Panc1 (cell line): ENCODE measurements around the gene CDK2AP2. TPM values are rescaled to one million over a fixed set of nuclear protein-coding genes. Genes with fewer than 3 reads are reported as not detected.

ENCODE experiments used
- ATAC-seq: fragments of 200-7000 bp; cut with Tn5 transposase; 2 replicates; pipeline ENCODE4 v1.9.1; 2020; ENCODE audit warnings: mild to moderate bottlenecking, moderate library complexity
- BruUV-seq: library from RNA; stranded (reverse); fragments of 400-500 nt; replicated peaks from 2 replicates; lab custom pipeline; 2021; lab: Mats Ljungman, UMichigan
- CTCF ChIA-PET: fragments of 300-600 bp; sonication (Branson Sonifier 250); formaldehyde crosslinking; loops from one replicate; lab custom pipeline; 2022; ENCODE audit warnings: antibody characterized with exemption; lab: Charles Lee
- POLR2A ChIA-PET: fragments of 300-600 bp; sonication (Branson Sonifier 250); formaldehyde crosslinking; loops from one replicate; lab custom pipeline; 2022; ENCODE audit warnings: antibody characterized with exemption; lab: Charles Lee
- DNase-seq: peaks from one replicate; pipeline ENCODE4 v3.0.0-alpha.2; 2010; ENCODE audit warnings: low read depth, low spot score
- H3K27ac ChIP-seq: 2 replicates; pipeline ENCODE4 v1.5.1; 2011; ENCODE audit warnings: mild to moderate bottlenecking, low read length, inconsistent platforms
- H3K27me3 ChIP-seq: fragments of 200-500 bp; sonication (Bioruptor generic); 2 replicates; pipeline ENCODE4 v1.6.0; 2014; ENCODE audit warnings: low read length, inconsistent platforms; ENCODE audit not compliant: control insufficient read depth, insufficient read depth
- H3K36me3 ChIP-seq: fragments of 200-500 bp; sonication (Bioruptor generic); 2 replicates; pipeline ENCODE4 v1.5.1; 2014; ENCODE audit warnings: inconsistent platforms, mild to moderate bottlenecking, low read length, moderate library complexity; ENCODE audit not compliant: control insufficient read depth, insufficient read depth
- H3K4me1 ChIP-seq: 2 replicates; pipeline ENCODE4 v1.5.1; 2011; ENCODE audit warnings: inconsistent platforms, mild to moderate bottlenecking, low read length, moderate library complexity; ENCODE audit not compliant: control insufficient read depth, insufficient read depth
- H3K4me3 ChIP-seq, 2 experiments: 2 replicates each; pipeline ENCODE4 v1.5.1; 2011 to 2012; ENCODE audit warnings: low read depth in 2 of 2, low read length in 2 of 2, mild to moderate bottlenecking in 2 of 2, inconsistent platforms in 1 of 2, moderate library complexity in 1 of 2
- H3K9me3 ChIP-seq: fragments of 200-500 bp; sonication (Bioruptor generic); 2 replicates; pipeline ENCODE4 v1.5.1; 2014; ENCODE audit warnings: low read depth, mild to moderate bottlenecking, inconsistent platforms, low read length, moderate library complexity; ENCODE audit not compliant: control insufficient read depth, insufficient read depth
- CTCF ChIP-seq: fragments of 450-650 bp; IDR thresholded peaks from 2 replicates; pipeline ENCODE4 v1.5.1; 2017; ENCODE audit warnings: mild to moderate bottlenecking
- POLR2AphosphoS5 ChIP-seq: IDR thresholded peaks from 2 replicates; pipeline ENCODE4 v1.6.1; 2012; ENCODE audit warnings: mild to moderate bottlenecking, low read depth, low read length, moderate library complexity
- SIN3A ChIP-seq: IDR thresholded peaks from 2 replicates; pipeline ENCODE4 v1.6.1; 2012; ENCODE audit warnings: low read depth, mild to moderate bottlenecking, low read length, moderate library complexity, borderline replicate concordance; ENCODE audit not compliant: insufficient read depth
- TCF7L2 ChIP-seq: IDR thresholded peaks from 2 replicates; pipeline ENCODE4 v1.6.1; 2011; ENCODE audit warnings: mild to moderate bottlenecking, low read depth, low read length, inconsistent platforms
- in situ Hi-C: cut with HindIII; loops from 2 replicates; pipeline ENCODE4 v1.10.0; 2016; ENCODE audit warnings: low sequenced_read_pairs, low pct_unique_long_range_greater_than_20kb
- intact Hi-C: fragments of 100-400 bp; cut with micrococcal nuclease; formaldehyde crosslinking; loops from one replicate; pipeline ENCODE4 v1.10.0; 2022; ENCODE audit not compliant: unreplicated experiment
- microRNA-seq: library from miRNA; unstranded; fragments of <30 nt; microRNA quantifications from one replicate; pipeline ENCODE4 v1.1.0, GENCODE V29; 2020; ENCODE audit not compliant: unreplicated experiment
- total RNA-seq: library from RNA; stranded (reverse); gene quantifications from one replicate; pipeline ENCODE4 v1.2.1, GENCODE V29; 2021; ENCODE audit not compliant: unreplicated experiment
- TF ChIP-seq, protein P1 (sequence below), 2 experiments: IDR thresholded peaks; 2 replicates each; pipeline ENCODE4 v1.6.1; 2011 to 2012; ENCODE audit warnings: low read depth in 2 of 2, control low read depth in 1 of 2, low read length in 1 of 2, mild to moderate bottlenecking in 1 of 2, moderate library complexity in 1 of 2; ENCODE audit not compliant: insufficient read depth in 1 of 2

Gene CDK2AP2
- total RNA-seq, 1 experiment from 2014 or later: 76.1 TPM

DNA sequence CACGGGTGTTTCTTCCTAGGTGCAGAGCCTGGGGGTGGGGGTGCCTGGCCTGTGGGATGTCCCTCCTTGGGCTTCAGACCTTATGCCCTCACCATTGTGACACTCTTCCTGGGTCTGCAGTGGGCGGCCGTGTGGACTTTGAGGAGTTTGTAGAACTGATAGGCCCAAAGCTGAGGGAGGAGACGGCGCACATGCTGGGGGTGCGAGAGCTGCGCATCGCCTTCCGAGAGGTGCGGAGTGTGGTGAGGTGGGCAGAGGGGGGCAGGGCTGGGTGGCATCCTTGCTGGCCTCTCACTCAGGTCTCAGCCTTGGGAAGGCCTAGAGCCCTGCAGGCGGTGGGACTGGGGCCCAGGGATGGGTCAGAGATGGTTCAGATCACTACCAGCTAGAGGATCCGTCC, 50.5 kb downstream of the CDK2AP2 start:
- DNase-seq (no peak), ATAC-seq (no peak)
- CTCF ChIA-PET: no interaction called here
- in situ Hi-C loops (no loop called here), intact Hi-C loops (no loop called here)
- no TSS peak for BruUV-seq
- no peaks in the 10 kb centered on the region for H3K27me3 ChIP-seq
- no peak overlapping the region for H3K4me3 ChIP-seq
- POLR2A ChIA-PET: no interaction called here
- TF ChIP-seq CTCF (no peak), TCF7L2 (no peak), SIN3A (no peak), POLR2AphosphoS5 (no peak)
- TF ChIP-seq, protein P1, sequence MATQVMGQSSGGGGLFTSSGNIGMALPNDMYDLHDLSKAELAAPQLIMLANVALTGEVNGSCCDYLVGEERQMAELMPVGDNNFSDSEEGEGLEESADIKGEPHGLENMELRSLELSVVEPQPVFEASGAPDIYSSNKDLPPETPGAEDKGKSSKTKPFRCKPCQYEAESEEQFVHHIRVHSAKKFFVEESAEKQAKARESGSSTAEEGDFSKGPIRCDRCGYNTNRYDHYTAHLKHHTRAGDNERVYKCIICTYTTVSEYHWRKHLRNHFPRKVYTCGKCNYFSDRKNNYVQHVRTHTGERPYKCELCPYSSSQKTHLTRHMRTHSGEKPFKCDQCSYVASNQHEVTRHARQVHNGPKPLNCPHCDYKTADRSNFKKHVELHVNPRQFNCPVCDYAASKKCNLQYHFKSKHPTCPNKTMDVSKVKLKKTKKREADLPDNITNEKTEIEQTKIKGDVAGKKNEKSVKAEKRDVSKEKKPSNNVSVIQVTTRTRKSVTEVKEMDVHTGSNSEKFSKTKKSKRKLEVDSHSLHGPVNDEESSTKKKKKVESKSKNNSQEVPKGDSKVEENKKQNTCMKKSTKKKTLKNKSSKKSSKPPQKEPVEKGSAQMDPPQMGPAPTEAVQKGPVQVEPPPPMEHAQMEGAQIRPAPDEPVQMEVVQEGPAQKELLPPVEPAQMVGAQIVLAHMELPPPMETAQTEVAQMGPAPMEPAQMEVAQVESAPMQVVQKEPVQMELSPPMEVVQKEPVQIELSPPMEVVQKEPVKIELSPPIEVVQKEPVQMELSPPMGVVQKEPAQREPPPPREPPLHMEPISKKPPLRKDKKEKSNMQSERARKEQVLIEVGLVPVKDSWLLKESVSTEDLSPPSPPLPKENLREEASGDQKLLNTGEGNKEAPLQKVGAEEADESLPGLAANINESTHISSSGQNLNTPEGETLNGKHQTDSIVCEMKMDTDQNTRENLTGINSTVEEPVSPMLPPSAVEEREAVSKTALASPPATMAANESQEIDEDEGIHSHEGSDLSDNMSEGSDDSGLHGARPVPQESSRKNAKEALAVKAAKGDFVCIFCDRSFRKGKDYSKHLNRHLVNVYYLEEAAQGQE (IDR thresholded peaks at IDR 0.05; ENCODE audit: insufficient read depth in 1 of 2, low read depth in 2 of 2, low read length in 1 of 2): no peak
- H3K36me3 ChIP-seq: no peaks in the 10 kb centered on the region
- H3K27ac ChIP-seq: no peak overlapping the region
- H3K9me3 ChIP-seq: no peaks in the 10 kb centered on the region
- no peaks in the 10 kb centered on the region for H3K4me1 ChIP-seq

Small RNAs within 50 kb of the gene (microRNA-seq; reads per million reads assigned to microRNA genes)
- gene MIR6752: not detected

Other genes starting within 250 kb of the CDK2AP2 start
- gene GRK2, start 241.7 kb downstream of the CDK2AP2 start, total RNA-seq: 103 TPM
- gene ANKRD13D, start 218.9 kb downstream of the CDK2AP2 start, total RNA-seq: 76.5 TPM
- gene SSH3, start 204.6 kb downstream of the CDK2AP2 start, total RNA-seq: 79.8 TPM
- 78.7 TPM for gene POLD4, start 154.6 kb downstream of the CDK2AP2 start, total RNA-seq
- gene CLCF1, start 134.6 kb downstream of the CDK2AP2 start, total RNA-seq: 9.3 TPM
- gene RAD9A, start 116.2 kb downstream of the CDK2AP2 start, total RNA-seq: 33.1 TPM
- gene PPP1CA, start 106.3 kb downstream of the CDK2AP2 start, total RNA-seq: 361 TPM
- 0.33 TPM for gene TBC1D10C, start 104.1 kb downstream of the CDK2AP2 start, total RNA-seq
- 1.0 TPM for gene CARNS1, start 92.5 kb downstream of the CDK2AP2 start, total RNA-seq
- 68.5 TPM for gene RPS6KB2, start 79.7 kb downstream of the CDK2AP2 start, total RNA-seq
- gene PTPRCAP, start 70.5 kb downstream of the CDK2AP2 start, total RNA-seq: 0.82 TPM
- gene CORO1B, start 64.7 kb downstream of the CDK2AP2 start, total RNA-seq: 158 TPM
- not detected for gene GPR152, start 55.4 kb downstream of the CDK2AP2 start, total RNA-seq
- gene CABP4, start 52.8 kb downstream of the CDK2AP2 start, total RNA-seq: not detected
- gene TMEM134, start 38.9 kb downstream of the CDK2AP2 start, total RNA-seq: 65.0 TPM
- gene AIP, start 25.1 kb downstream of the CDK2AP2 start, total RNA-seq: 87.8 TPM
- gene PITPNM1, start 2.8 kb downstream of the CDK2AP2 start, total RNA-seq: 70.4 TPM
- not detected for gene CABP2, start 15.3 kb upstream of the CDK2AP2 start, total RNA-seq
- gene GSTP1, start 75.7 kb upstream of the CDK2AP2 start, total RNA-seq: 570 TPM
- 281 TPM for gene NDUFV1, start 98.8 kb upstream of the CDK2AP2 start, total RNA-seq
- gene NUDT8, start 121.8 kb upstream of the CDK2AP2 start, total RNA-seq: 13.2 TPM
- not detected for gene TBX10, start 131.6 kb upstream of the CDK2AP2 start, total RNA-seq
- gene ACY3, start 142.6 kb upstream of the CDK2AP2 start, total RNA-seq: 0.26 TPM
- gene ALDH3B2, start 166.5 kb upstream of the CDK2AP2 start, total RNA-seq: not detected